HEK293 (cell line): ENCODE data around the gene SYNJ2.

ENCODE experiments used
- CTCF ChIA-PET: fragments of 350-600 bp; formaldehyde crosslinking; extraction: SDS; loops from one replicate; lab custom pipeline; 2021; ENCODE audit warnings: antibody characterized with exemption; lab: Yijun Ruan, JAX
- POLR2A ChIA-PET: fragments of 300-600 bp; formaldehyde crosslinking; extraction: SDS; loops from one replicate; lab custom pipeline; 2020; ENCODE audit warnings: antibody characterized with exemption, inconsistent platforms; lab: Yijun Ruan, JAX
- H3K27ac ChIP-seq: fragments of 200-500 bp; sonication (Bioruptor generic); 2 replicates; pipeline ENCODE4 v1.5.1; 2014; ENCODE audit warnings: low read depth, low read length, control low read depth, inconsistent platforms; ENCODE audit errors: extremely low read depth
- H3K36me3 ChIP-seq, 2 experiments: fragments of 200-500 bp in 1 of 2; sonication (Bioruptor generic) in 1 of 2; 1 replicate in 1 of 2; 2 replicates in 1 of 2; pipeline ENCODE4 v1.5.1; 2014 to 2017; ENCODE audit warnings: inconsistent platforms in 2 of 2, low read length in 2 of 2; ENCODE audit not compliant: control insufficient read depth in 2 of 2, insufficient read depth in 1 of 2
- H3K4me1 ChIP-seq: fragments of 200-500 bp; sonication (Bioruptor generic); 2 replicates; pipeline ENCODE4 v1.5.1; 2014; ENCODE audit warnings: mild to moderate bottlenecking, low read length, inconsistent platforms; ENCODE audit not compliant: control insufficient read depth, insufficient read depth
- H3K4me3 ChIP-seq: 2 replicates; pipeline ENCODE4 v1.5.1; 2011; ENCODE audit warnings: low read depth, mild to moderate bottlenecking, control low read depth, low read length, moderate library complexity
- H3K9me3 ChIP-seq: fragments of 200-500 bp; sonication (Bioruptor generic); 2 replicates; pipeline ENCODE4 v1.5.1; 2014; ENCODE audit warnings: low read depth, low read length, inconsistent platforms; ENCODE audit not compliant: control insufficient read depth, insufficient read depth
- GLI2 ChIP-seq: fragments of 450-650 bp; formaldehyde crosslinking; IDR thresholded peaks from 2 replicates; pipeline ENCODE4; 2017; ENCODE audit warnings: missing biosample characterization, missing genetic modification characterization, low read depth, borderline replicate concordance
- SALL2 ChIP-seq: fragments of 450-650 bp; formaldehyde crosslinking; IDR thresholded peaks from 2 replicates; pipeline ENCODE4 v1.5.0; 2017; ENCODE audit warnings: missing biosample characterization, mild to moderate bottlenecking, missing genetic modification characterization, borderline replicate concordance
- YY1 ChIP-seq: fragments of 450-650 bp; formaldehyde crosslinking; IDR thresholded peaks from 2 replicates; pipeline ENCODE4 v1.5.1; 2018; ENCODE audit warnings: missing biosample characterization, missing genetic modification characterization
- ZFP37 ChIP-seq: fragments of 450-650 bp; formaldehyde crosslinking; IDR thresholded peaks from 2 replicates; pipeline ENCODE4 v1.5.1; 2016; ENCODE audit warnings: missing biosample characterization, missing genetic modification characterization
- ZNF112 ChIP-seq: fragments of 450-650 bp; formaldehyde crosslinking; IDR thresholded peaks from 2 replicates; pipeline ENCODE4 v1.5.0; 2017; ENCODE audit warnings: missing biosample characterization, missing genetic modification characterization
- ZNF133 ChIP-seq: fragments of 450-650 bp; formaldehyde crosslinking; IDR thresholded peaks from 2 replicates; pipeline ENCODE4 v1.5.1; 2016; ENCODE audit warnings: missing biosample characterization, missing genetic modification characterization
- ZNF211 ChIP-seq: fragments of 450-650 bp; formaldehyde crosslinking; IDR thresholded peaks from 2 replicates; pipeline ENCODE4 v1.5.1; 2016; ENCODE audit warnings: low read depth, missing biosample characterization, missing genetic modification characterization
- ZNF530 ChIP-seq: fragments of 450-650 bp; formaldehyde crosslinking; IDR thresholded peaks from 2 replicates; pipeline ENCODE4 v1.5.1; 2016; ENCODE audit warnings: low read depth, missing biosample characterization, missing genetic modification characterization
- ZNF549 ChIP-seq: fragments of 450-650 bp; IDR thresholded peaks from 2 replicates; pipeline ENCODE4 v1.5.1; 2018; ENCODE audit warnings: missing biosample characterization, missing genetic modification characterization, mild to moderate bottlenecking, inconsistent platforms, moderate library complexity
- ZNF610 ChIP-seq: fragments of 450-650 bp; formaldehyde crosslinking; IDR thresholded peaks from 2 replicates; pipeline ENCODE4 v1.5.1; 2016; ENCODE audit warnings: missing biosample characterization, missing genetic modification characterization, borderline replicate concordance
- ZNF621 ChIP-seq: fragments of 450-650 bp; formaldehyde crosslinking; IDR thresholded peaks from 2 replicates; pipeline ENCODE4 v1.5.1; 2017; ENCODE audit warnings: missing biosample characterization, missing genetic modification characterization
- ZNF629 ChIP-seq: fragments of 450-650 bp; formaldehyde crosslinking; IDR thresholded peaks from 2 replicates; pipeline ENCODE4 v1.5.1; 2017; ENCODE audit warnings: missing biosample characterization, missing genetic modification characterization
- ZNF677 ChIP-seq: fragments of 450-650 bp; IDR thresholded peaks from 2 replicates; pipeline ENCODE4 v1.5.0; 2018; ENCODE audit warnings: missing biosample characterization, mild to moderate bottlenecking, missing genetic modification characterization, moderate library complexity
- TF ChIP-seq, protein P1 (sequence below): fragments of 450-650 bp; formaldehyde crosslinking; IDR thresholded peaks from 2 replicates; pipeline ENCODE4 v1.5.1; 2017; ENCODE audit warnings: missing biosample characterization, missing genetic modification characterization
- TF ChIP-seq, protein P2 (sequence below): fragments of 450-650 bp; formaldehyde crosslinking; IDR thresholded peaks from 2 replicates; pipeline ENCODE4 v1.5.1; 2016; ENCODE audit warnings: missing biosample characterization, missing genetic modification characterization
- TF ChIP-seq, protein P3 (sequence below): fragments of 450-650 bp; formaldehyde crosslinking; IDR thresholded peaks from 2 replicates; pipeline ENCODE4 v1.5.1; 2016; ENCODE audit warnings: missing biosample characterization, missing genetic modification characterization
- TF ChIP-seq, protein P4 (sequence below): fragments of 450-650 bp; formaldehyde crosslinking; IDR thresholded peaks from 2 replicates; pipeline ENCODE4 v1.5.1; 2016; ENCODE audit warnings: missing biosample characterization, missing genetic modification characterization
- TF ChIP-seq, protein P5 (sequence below): fragments of 450-650 bp; formaldehyde crosslinking; conservative IDR thresholded peaks from 2 replicates; pipeline ENCODE4 v1.5.1; 2016; ENCODE audit warnings: low read depth, missing biosample characterization, missing genetic modification characterization
- TF ChIP-seq, protein P6 (sequence below): IDR thresholded peaks from 2 replicates; pipeline ENCODE4 v1.6.1; 2011; ENCODE audit warnings: mild to moderate bottlenecking, low read depth, low read length, borderline replicate concordance

The SYNJ2 gene

DNA sequence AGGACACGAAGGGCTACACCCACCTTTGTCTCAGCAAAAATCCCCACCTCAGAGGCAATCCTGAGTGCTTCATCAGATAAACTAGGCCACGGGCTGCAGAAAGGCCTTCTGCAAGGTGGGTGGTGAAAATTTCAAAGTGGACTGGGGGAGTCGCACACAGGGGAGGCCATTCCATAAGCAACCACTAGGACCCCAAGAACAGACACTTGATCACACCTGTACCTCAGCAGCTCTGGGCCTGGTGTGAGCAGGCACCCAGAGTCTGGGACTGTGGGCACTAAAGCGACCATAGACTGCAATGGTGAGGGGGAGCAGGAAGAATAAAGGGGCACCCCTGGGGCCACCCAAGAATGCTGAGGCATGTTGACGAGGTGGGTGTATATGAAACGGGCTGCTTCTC is 133.8 kb downstream of the SYNJ2 start:
- TF ChIP-seq, protein P1, sequence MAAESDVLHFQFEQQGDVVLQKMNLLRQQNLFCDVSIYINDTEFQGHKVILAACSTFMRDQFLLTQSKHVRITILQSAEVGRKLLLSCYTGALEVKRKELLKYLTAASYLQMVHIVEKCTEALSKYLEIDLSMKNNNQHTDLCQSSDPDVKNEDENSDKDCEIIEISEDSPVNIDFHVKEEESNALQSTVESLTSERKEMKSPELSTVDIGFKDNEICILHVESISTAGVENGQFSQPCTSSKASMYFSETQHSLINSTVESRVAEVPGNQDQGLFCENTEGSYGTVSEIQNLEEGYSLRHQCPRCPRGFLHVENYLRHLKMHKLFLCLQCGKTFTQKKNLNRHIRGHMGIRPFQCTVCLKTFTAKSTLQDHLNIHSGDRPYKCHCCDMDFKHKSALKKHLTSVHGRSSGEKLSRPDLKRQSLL (tag by site-specific recombination) = no peak
- TF ChIP-seq YY1 (tag by site-specific recombination) (no peak), ZNF530 (tag by site-specific recombination) (no peak), ZNF549 (tag by site-specific recombination) (no peak), ZNF610 (tag by site-specific recombination) (no peak), ZNF211 (tag by site-specific recombination) (no peak), SALL2 (tag by site-specific recombination) (no peak), GLI2 (tag by site-specific recombination) (no peak), ZFP37 (tag by site-specific recombination) (no peak), ZNF677 (tag by site-specific recombination) (no peak), ZNF629 (tag by site-specific recombination) (no peak), ZNF133 (tag by site-specific recombination) (no peak), ZNF621 (no peak), ZNF112 (no peak)
- TF ChIP-seq, protein P2, sequence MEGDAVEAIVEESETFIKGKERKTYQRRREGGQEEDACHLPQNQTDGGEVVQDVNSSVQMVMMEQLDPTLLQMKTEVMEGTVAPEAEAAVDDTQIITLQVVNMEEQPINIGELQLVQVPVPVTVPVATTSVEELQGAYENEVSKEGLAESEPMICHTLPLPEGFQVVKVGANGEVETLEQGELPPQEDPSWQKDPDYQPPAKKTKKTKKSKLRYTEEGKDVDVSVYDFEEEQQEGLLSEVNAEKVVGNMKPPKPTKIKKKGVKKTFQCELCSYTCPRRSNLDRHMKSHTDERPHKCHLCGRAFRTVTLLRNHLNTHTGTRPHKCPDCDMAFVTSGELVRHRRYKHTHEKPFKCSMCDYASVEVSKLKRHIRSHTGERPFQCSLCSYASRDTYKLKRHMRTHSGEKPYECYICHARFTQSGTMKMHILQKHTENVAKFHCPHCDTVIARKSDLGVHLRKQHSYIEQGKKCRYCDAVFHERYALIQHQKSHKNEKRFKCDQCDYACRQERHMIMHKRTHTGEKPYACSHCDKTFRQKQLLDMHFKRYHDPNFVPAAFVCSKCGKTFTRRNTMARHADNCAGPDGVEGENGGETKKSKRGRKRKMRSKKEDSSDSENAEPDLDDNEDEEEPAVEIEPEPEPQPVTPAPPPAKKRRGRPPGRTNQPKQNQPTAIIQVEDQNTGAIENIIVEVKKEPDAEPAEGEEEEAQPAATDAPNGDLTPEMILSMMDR (tag by site-specific recombination) = no peak
- TF ChIP-seq, protein P3, sequence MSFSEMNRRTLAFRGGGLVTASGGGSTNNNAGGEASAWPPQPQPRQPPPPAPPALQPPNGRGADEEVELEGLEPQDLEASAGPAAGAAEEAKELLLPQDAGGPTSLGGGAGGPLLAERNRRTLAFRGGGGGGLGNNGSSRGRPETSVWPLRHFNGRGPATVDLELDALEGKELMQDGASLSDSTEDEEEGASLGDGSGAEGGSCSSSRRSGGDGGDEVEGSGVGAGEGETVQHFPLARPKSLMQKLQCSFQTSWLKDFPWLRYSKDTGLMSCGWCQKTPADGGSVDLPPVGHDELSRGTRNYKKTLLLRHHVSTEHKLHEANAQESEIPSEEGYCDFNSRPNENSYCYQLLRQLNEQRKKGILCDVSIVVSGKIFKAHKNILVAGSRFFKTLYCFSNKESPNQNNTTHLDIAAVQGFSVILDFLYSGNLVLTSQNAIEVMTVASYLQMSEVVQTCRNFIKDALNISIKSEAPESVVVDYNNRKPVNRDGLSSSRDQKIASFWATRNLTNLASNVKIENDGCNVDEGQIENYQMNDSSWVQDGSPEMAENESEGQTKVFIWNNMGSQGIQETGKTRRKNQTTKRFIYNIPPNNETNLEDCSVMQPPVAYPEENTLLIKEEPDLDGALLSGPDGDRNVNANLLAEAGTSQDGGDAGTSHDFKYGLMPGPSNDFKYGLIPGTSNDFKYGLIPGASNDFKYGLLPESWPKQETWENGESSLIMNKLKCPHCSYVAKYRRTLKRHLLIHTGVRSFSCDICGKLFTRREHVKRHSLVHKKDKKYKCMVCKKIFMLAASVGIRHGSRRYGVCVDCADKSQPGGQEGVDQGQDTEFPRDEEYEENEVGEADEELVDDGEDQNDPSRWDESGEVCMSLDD = no peak
- TF ChIP-seq, protein P4, sequence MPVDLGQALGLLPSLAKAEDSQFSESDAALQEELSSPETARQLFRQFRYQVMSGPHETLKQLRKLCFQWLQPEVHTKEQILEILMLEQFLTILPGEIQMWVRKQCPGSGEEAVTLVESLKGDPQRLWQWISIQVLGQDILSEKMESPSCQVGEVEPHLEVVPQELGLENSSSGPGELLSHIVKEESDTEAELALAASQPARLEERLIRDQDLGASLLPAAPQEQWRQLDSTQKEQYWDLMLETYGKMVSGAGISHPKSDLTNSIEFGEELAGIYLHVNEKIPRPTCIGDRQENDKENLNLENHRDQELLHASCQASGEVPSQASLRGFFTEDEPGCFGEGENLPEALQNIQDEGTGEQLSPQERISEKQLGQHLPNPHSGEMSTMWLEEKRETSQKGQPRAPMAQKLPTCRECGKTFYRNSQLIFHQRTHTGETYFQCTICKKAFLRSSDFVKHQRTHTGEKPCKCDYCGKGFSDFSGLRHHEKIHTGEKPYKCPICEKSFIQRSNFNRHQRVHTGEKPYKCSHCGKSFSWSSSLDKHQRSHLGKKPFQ = no peak
- TF ChIP-seq, protein P5, sequence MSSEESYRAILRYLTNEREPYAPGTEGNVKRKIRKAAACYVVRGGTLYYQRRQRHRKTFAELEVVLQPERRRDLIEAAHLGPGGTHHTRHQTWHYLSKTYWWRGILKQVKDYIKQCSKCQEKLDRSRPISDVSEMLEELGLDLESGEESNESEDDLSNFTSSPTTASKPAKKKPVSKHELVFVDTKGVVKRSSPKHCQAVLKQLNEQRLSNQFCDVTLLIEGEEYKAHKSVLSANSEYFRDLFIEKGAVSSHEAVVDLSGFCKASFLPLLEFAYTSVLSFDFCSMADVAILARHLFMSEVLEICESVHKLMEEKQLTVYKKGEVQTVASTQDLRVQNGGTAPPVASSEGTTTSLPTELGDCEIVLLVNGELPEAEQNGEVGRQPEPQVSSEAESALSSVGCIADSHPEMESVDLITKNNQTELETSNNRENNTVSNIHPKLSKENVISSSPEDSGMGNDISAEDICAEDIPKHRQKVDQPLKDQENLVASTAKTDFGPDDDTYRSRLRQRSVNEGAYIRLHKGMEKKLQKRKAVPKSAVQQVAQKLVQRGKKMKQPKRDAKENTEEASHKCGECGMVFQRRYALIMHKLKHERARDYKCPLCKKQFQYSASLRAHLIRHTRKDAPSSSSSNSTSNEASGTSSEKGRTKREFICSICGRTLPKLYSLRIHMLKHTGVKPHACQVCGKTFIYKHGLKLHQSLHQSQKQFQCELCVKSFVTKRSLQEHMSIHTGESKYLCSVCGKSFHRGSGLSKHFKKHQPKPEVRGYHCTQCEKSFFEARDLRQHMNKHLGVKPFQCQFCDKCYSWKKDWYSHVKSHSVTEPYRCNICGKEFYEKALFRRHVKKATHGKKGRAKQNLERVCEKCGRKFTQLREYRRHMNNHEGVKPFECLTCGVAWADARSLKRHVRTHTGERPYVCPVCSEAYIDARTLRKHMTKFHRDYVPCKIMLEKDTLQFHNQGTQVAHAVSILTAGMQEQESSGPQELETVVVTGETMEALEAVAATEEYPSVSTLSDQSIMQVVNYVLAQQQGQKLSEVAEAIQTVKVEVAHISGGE = no peak
- TF ChIP-seq, protein P6, sequence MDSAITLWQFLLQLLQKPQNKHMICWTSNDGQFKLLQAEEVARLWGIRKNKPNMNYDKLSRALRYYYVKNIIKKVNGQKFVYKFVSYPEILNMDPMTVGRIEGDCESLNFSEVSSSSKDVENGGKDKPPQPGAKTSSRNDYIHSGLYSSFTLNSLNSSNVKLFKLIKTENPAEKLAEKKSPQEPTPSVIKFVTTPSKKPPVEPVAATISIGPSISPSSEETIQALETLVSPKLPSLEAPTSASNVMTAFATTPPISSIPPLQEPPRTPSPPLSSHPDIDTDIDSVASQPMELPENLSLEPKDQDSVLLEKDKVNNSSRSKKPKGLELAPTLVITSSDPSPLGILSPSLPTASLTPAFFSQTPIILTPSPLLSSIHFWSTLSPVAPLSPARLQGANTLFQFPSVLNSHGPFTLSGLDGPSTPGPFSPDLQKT = no peak
- ChIA-PET POLR2A (no interaction called here), CTCF (interaction anchor here (1.1 kb wide), 1 partner anchor 16 kb away, joined by 3 read pairs; no protein-coding TSS in a partner anchor)
- Histone ChIP-seq H3K36me3 (peaks cover 3 to 70% of the 10 kb centered on the region in 2 experiments; a peak in 2 of 3 replicates), H3K4me1 (no peaks in the 10 kb centered on the region), H3K4me3 (no peak overlapping the region), H3K27ac (no peak overlapping the region), H3K9me3 (no peaks in the 10 kb centered on the region)
